ENCODE data around the gene NKAIN4.

Gene NKAIN4

DNA sequence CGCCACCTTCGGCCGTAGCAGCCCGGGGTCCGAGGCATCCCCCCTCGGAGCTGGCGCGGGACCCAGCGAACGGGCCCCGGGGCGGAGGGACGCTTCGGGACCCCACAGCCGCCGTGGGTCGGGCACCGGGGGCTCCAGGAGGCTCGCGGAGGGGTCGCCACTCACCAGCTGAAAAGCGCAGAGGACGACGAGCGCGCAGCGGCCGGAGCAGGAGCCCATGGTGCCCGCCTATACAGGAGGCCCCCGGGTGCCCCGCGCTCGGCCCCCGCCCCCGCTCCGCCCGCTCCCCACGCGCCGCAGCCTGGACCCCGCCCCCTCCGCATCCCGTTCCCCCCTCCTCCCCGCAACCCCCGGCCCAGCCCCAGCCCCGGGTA, at the start of gene NKAIN4:
TSS of gene NKAIN4 (minus strand) at position 232 of the 374 bp plus-strand sequence. CDS start at position 219, 13 bp downstream.
- no peaks in the 10 kb centered on the region for H3K36me3 Mint-ChIP-seq
- H3K4me1 Mint-ChIP-seq, result peaks cover 15% of the 10 kb centered on the region
- H3K4me3 Mint-ChIP-seq, result peak within 1 kb of the TSS; percentile 17
- no peak within 1 kb of the TSS for H3K27ac Mint-ChIP-seq
- no peak for DNase-seq (ENCODE audit: low spot score in 2 of 2)
- ATAC-seq, result no peak
- no peaks in the 10 kb centered on the region for H3K9me3 Mint-ChIP-seq

DNA sequence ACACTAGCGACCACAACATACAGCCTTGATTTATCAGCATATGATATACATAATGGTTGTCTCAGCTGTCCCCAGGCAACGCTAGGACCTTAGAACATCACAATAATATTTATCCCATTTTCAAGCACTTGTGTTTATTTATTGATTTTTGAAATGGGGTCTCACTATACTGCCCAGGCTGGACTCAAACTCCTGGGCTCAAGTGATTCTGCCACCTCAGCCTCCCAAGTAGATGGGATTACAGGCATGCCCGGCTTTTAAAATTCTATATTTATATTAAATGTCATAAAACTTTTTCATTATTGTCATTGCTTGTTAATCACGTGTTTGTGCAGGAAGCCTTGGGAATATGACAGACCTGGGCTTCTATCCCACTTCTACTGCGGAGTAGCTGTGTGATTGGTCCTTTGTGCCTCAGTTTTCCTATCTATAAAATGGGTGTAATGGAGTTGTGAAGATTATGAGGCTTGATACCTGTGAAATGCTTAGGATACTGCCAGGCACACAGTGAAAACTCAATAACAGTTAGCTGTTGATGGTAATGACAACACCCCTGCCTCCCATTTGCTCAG, 48.9 kb upstream of the NKAIN4 start:
- no peaks in the 10 kb centered on the region for H3K36me3 Mint-ChIP-seq
- no peak overlapping the region for H3K4me3 Mint-ChIP-seq
- no peak for ATAC-seq
- H3K27ac Mint-ChIP-seq, result no peak overlapping the region
- DNase-seq (ENCODE audit: low spot score in 2 of 2), result no peak
- H3K9me3 Mint-ChIP-seq, result peaks cover 4% of the 10 kb centered on the region
- H3K4me1 Mint-ChIP-seq, result no peaks in the 10 kb centered on the region

DNA sequence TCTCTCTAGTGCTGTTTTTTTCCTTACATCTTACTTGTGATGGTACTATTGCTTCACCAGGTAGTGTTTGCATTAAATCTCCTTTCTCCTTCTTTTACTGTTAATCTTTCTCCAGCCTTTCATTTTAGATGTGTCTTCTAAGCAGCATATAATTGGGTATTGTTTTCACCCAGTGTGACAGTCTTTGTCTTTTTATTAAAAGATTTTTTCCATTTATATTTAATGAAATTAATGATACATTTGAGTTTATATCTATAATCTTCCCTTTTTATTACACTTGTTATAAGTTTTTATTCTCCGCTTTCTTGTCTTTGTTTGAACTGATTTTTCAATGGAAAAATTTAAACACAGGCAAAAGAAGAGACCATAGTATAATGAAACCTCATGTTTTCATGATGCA, 47.4 kb upstream of the NKAIN4 start:
- H3K36me3 Mint-ChIP-seq, result no peaks in the 10 kb centered on the region
- peaks cover 4% of the 10 kb centered on the region for H3K9me3 Mint-ChIP-seq
- no peaks in the 10 kb centered on the region for H3K4me1 Mint-ChIP-seq
- DNase-seq (ENCODE audit: low spot score in 2 of 2) (no peak), ATAC-seq (no peak)
- no peak overlapping the region for H3K27ac Mint-ChIP-seq
- H3K4me3 Mint-ChIP-seq, result no peak overlapping the region

DNA sequence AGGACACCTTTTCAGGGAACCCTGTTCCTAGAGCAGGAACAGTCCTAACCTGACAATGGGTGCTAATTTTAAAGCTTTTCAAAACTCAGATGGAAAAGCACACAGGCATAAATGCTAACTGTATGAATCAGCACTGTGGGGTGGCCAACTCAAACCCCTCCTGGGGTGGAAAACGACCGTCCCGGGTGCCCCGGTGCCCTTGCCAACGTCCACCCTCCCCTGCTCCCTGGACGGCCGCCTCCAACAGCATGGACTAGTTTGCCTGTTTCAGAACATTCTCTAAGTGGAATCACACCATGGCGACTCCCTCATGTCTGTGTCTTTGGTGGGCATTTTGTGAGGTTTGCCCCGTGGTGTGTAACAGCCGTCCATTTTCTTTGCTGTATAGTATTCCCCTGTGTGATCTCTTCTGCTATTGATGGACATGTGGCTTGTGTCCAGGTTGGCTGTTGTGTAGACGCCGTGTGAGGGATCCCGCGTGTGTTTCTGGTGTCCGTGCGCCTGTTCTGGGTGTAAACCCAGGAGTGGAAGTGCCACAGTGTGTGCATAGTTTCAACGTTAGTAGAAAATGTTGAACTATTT, 44.6 kb upstream of the NKAIN4 start:
- no peak overlapping the region for H3K4me3 Mint-ChIP-seq
- no peak for ATAC-seq
- no peaks in the 10 kb centered on the region for H3K36me3 Mint-ChIP-seq
- H3K27ac Mint-ChIP-seq, result no peak overlapping the region
- peaks cover 4% of the 10 kb centered on the region for H3K9me3 Mint-ChIP-seq
- DNase-seq (ENCODE audit: low spot score in 2 of 2), result no peak
- peaks cover 12% of the 10 kb centered on the region for H3K4me1 Mint-ChIP-seq

DNA sequence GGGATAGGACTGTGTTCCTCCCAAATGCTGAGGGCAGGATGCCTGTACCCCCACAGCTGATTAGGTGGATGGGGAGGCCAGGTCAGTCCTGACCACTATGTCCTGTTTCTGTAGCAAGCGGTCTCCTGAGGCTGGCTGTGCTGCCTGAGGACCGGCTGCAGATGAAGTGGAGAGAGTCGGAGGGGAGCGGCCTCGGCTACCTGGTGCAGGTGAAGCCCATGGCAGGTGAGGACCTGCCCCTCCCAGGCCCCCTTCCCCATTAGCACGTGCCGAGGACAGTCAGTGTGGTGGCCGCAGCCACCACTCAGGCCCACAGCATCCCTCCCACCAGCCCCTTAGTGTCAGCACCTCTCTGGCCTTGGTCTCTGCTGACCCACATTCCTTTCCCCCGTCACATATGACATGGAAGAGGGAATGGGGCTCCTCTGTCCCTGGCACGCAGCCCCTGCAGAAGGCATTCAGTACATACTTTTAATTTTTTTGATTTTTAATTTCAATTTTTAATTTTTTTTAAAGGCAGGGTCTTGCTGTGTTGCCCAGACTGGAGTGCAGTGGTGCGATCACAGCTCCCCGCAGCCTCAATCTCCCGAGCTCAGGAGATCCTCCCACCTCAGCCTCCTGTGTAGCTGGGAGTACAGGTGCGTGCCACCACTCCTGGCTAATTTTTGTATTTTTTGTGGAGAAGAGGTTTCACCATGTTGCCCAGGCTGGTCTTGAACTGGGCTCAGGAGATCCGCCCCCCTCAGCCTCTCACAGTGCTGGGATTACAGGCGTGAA, 43.7 kb upstream of the NKAIN4 start:
- DNase-seq (ENCODE audit: low spot score in 2 of 2), result no peak
- Mint-ChIP-seq H3K4me1 (peaks cover 12% of the 10 kb centered on the region), H3K9me3 (peaks cover 4% of the 10 kb centered on the region), H3K4me3 (no peak overlapping the region), H3K36me3 (no peaks in the 10 kb centered on the region), H3K27ac (no peak overlapping the region)
- no peak for ATAC-seq

DNA sequence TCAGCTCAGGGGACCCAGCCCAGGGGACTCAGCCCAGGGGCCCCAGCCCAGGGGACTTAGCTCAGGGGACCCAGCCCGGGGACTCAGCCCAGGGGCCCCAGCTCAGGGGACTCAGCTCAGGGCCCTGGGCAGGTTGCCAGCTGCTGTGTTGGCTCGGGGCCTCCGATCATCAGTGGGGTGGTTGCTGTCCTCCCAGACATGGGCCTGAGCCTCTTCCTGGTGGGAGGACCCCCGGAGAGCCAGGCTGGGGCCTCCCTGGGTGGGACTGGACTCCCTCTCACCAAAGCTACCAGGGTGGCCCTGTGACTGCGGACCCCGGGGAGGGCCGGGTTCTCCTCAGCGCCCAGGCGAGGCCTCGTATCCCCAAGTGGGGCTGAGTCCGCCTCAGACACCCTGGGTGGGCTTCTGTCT, 43.1 kb upstream of the NKAIN4 start:
- ATAC-seq (no peak), DNase-seq (ENCODE audit: low spot score in 2 of 2) (no peak)
- peaks cover 12% of the 10 kb centered on the region for H3K4me1 Mint-ChIP-seq
- H3K27ac Mint-ChIP-seq, result no peak overlapping the region
- peaks cover 4% of the 10 kb centered on the region for H3K9me3 Mint-ChIP-seq
- H3K4me3 Mint-ChIP-seq, result no peak overlapping the region
- H3K36me3 Mint-ChIP-seq, result no peaks in the 10 kb centered on the region

DNA sequence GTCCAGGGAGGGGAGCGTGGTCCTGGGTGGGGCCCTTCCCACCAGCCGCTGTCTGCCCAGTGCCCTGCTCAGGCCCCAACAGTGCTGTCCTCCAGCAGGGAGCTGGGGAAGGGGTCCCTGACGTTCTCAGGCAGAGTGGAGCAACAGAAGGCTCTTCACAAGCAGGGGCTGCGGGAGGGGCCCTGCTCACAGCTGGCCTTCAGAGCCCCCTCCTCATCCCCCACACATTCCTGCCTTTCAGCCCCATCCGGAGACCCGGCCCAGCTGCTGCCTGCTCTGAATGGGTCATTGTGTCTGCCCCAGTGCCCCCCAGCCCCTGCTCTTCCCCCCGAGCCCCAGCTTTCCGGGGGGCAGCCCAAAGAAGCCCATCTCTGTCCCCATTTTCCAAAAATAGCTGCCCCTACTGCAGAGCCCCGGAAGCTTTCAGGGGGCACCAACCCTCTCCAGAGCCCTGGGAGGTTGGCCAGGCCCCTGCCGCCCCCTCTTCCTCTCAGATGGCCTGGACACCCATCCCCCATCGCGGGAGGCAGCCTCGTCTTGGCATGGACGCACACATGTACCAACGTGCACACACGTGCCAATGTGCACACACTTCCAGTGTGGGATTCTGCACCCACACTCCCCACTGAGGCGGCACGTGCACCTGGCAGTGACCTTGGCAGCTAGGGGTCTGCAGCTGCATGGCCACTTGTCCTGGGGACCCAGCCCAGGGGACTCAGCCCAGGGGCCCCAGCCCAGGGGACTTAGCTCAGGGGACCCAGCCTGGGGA, 42.5 kb upstream of the NKAIN4 start:
- Mint-ChIP-seq H3K27ac (no peak overlapping the region), H3K4me1 (peaks cover 12% of the 10 kb centered on the region)
- no peak for ATAC-seq

DNA sequence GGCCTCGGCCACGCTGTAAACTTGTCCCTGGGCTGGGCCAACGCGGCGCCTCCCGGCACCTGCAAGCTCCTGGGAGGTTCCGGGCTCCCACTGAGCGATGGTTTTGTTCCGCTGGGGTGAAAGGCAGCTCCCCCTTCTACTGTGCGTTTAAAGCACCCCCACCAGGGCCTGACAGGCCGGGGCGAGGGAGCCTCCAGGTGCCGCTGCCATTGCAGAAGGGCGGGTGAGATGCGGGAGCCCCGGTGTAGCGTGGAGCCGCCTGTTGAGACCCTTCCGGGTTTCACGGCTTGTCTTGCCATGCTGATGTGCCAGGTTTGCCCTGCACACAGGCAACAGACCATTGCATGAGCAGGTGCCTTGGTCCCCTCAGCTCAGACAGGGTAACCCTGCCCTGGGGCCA, 41.6 kb upstream of the NKAIN4 start:
- no peak for ATAC-seq
- Mint-ChIP-seq H3K27ac (no peak overlapping the region), H3K9me3 (no peaks in the 10 kb centered on the region), H3K4me3 (no peak overlapping the region), H3K4me1 (peaks cover 12% of the 10 kb centered on the region), H3K36me3 (no peaks in the 10 kb centered on the region)
- no peak for DNase-seq (ENCODE audit: low spot score in 2 of 2)

More for the DNA sequence above, 42.5 kb upstream of the NKAIN4 start:
- H3K4me3 Mint-ChIP-seq, result no peak overlapping the region
- DNase-seq (ENCODE audit: low spot score in 2 of 2), result no peak
- H3K9me3 Mint-ChIP-seq, result peaks cover 4% of the 10 kb centered on the region
- no peaks in the 10 kb centered on the region for H3K36me3 Mint-ChIP-seq

DNA sequence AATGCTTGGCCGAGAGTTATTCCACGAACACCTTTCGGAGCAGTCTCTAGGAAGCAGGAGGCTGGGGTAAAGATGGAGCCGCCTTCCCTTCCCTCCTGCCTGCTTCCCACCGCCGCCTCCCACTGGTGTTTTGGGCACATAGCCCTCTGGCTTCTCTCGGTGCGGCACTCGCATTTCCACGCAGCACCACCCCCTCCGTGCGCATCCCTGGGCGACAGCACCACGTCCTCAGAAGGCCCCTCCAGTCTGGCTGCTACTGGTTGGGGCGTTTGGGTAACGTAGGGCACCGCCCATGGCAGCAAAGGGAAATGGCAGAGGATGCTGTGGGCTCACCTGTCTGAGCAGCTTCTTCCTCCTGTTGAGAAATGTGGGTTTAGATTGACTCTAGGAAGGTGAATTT, 41.2 kb upstream of the NKAIN4 start:
- peaks cover 12% of the 10 kb centered on the region for H3K4me1 Mint-ChIP-seq
- no peak overlapping the region for H3K27ac Mint-ChIP-seq
- no peaks in the 10 kb centered on the region for H3K9me3 Mint-ChIP-seq
- DNase-seq (ENCODE audit: low spot score in 2 of 2) (no peak), ATAC-seq (no peak)
- H3K4me3 Mint-ChIP-seq, result no peak overlapping the region
- H3K36me3 Mint-ChIP-seq, result no peaks in the 10 kb centered on the region

DNA sequence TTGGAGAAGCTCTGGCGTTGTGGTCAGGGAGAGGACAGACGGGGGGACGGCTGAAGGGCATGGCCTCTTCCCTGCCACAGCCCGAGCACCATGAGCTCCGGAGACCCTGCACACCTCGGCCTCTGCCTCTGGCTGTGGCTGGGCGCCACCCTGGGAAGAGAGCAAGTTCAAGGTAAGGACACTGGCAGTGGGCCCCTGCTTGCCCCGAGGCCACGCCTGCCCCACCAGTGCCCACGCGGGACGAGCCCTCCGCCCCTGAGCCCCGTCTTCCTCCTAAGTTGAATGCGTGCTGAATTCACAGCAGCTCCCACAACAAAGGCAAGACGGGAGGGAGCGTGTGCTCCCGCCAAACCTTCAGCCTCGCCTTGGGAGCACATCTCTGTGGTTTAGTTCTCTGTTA, 40.8 kb upstream of the NKAIN4 start:
- Mint-ChIP-seq H3K4me1 (peaks cover 12% of the 10 kb centered on the region), H3K9me3 (no peaks in the 10 kb centered on the region), H3K4me3 (no peak overlapping the region), H3K27ac (no peak overlapping the region), H3K36me3 (peaks cover 1% of the 10 kb centered on the region)
- DNase-seq (ENCODE audit: low spot score in 2 of 2) (no peak), ATAC-seq (no peak)

DNA sequence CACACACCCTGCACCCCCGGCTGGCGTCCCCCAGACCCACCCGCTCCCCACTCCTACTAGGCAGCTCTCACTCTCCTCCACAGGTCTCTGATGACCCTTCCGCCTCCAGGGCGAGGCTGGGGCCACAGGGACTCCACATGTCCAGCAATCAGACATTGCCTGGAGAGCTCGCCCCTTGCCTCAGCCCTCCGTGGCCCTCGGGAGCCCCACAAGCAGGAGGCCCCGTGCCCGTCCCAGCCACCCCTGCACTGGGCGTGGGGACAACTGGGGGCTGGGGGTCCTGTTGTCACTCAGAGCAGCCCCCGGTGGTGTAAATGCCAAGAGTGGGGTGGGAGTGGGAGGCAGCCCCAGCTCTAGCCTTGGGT, 40.3 kb upstream of the NKAIN4 start:
- DNase-seq (ENCODE audit: low spot score in 2 of 2) (no peak), ATAC-seq (no peak)
- Mint-ChIP-seq H3K4me3 (no peak overlapping the region), H3K9me3 (no peaks in the 10 kb centered on the region), H3K36me3 (peaks cover 6% of the 10 kb centered on the region), H3K4me1 (peaks cover 12% of the 10 kb centered on the region), H3K27ac (no peak overlapping the region)

DNA sequence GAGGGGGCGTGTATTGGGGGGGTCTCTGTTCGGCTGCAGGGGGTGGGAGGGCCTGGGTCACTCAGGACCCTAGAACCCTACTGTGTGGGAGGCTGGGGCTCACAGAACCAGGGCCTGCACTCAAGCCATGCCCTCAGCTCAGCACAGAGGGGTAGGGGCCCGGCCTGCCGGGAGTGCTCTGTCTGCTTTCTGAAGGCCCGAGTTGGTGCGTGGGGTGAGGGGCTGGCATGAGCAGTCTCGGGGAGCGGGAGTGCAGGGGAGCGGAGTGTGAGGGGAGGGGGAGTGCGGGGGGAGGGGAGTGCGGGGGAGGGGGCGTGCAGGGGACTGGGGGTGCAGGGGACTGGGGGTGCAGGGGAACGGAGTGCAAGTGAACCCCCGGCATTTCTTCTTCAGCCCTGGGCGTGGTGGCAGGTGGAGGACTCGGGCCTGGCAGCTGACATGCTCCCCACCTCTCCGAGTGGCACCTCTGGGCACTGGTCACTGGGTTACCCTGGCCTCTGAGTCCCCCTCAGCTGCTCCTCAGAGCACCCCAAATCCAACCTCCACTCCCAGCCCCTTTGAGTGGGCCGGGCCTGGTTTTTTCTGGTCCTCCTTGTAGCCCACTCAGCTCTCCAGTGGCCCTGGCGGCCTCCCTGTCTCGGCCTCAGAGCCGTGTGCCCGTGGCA, 39.7 kb upstream of the NKAIN4 start:
- Mint-ChIP-seq H3K27ac (no peak overlapping the region), H3K4me1 (peaks cover 12% of the 10 kb centered on the region), H3K36me3 (peaks cover 6% of the 10 kb centered on the region), H3K4me3 (no peak overlapping the region), H3K9me3 (no peaks in the 10 kb centered on the region)
- ATAC-seq (no peak), DNase-seq (ENCODE audit: low spot score in 2 of 2) (no peak)

DNA sequence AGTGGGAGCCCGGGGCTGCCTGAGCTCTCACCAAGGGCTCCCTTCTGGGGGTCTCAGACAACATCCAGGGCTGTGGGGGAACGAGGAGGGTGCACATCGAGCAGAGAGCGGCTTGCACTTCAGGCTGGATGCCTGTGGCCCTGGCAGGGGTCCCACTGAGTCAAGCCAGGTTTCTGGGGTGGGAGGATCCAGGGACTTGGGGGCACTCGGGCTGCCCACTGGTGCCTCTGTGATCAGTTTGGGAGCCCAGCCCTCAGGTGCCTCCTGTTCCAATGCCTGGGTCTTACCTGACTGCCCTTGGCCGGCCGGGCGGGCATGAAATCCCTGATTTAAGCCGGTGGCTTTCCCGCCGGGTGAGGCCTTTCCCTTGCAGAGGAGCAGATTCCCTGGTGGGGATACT, 39.2 kb upstream of the NKAIN4 start:
- H3K27ac Mint-ChIP-seq, result no peak overlapping the region
- H3K4me3 Mint-ChIP-seq, result no peak overlapping the region
- no peak for DNase-seq (ENCODE audit: low spot score in 2 of 2)
- no peaks in the 10 kb centered on the region for H3K9me3 Mint-ChIP-seq
- peaks cover 12% of the 10 kb centered on the region for H3K4me1 Mint-ChIP-seq
- ATAC-seq, result no peak
- H3K36me3 Mint-ChIP-seq, result peaks cover 6% of the 10 kb centered on the region

DNA sequence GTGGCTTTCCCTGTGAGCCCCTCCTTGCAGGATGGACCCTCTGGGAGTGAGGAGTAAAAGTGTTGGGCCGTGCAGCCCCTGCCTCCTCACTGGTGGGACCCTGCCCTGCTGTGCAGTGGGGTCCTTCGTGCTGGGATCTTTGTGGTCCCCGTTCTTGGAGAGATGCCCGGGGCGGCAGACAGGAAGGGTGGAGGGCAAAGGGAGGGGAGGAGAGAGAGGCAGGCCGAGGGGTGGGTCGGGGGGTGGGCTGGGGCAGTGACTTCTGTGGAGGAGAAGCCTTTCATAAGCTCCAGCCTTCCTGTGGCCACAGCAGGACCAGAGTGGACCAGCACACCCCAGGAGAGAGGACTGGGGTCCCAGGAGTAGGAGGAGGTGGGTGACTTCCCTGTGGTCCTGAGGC, 38.6 kb upstream of the NKAIN4 start, which contains the start of gene COL20A1:
TSS of gene COL20A1 (plus strand) at position 283 of the 400 bp plus-strand sequence. CDS start 1,922 bp downstream, outside the sequence.
- peaks cover 6% of the 10 kb centered on the region for H3K36me3 Mint-ChIP-seq
- ATAC-seq, result no peak
- H3K27ac Mint-ChIP-seq, result no peak within 1 kb of the TSS
- H3K9me3 Mint-ChIP-seq, result no peaks in the 10 kb centered on the region
- peaks cover 12% of the 10 kb centered on the region for H3K4me1 Mint-ChIP-seq
- H3K4me3 Mint-ChIP-seq, result no peak within 1 kb of the TSS
- DNase-seq (ENCODE audit: low spot score in 2 of 2), result no peak

DNA sequence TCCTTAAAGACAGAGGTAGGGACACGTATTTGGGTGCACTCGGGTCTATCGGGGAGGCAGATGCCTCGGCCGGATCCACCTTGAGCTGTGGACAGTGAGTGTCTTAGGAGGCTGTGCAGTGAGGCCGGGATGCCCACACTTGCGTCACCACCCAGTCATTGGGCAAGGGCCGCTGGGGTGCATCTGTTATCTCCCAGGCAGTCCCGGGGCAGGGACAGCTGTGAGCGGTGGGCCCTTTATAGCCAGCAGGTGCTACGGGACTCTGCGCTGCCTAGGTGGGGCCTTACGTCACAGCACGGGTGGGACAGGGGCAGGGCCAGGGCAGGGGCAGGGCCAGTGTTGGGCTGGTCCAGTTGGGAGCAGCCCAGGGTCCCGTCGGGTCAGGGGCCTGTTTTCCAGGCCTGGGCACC, 38.0 kb upstream of the NKAIN4 start:
- H3K27ac Mint-ChIP-seq, result no peak overlapping the region
- H3K36me3 Mint-ChIP-seq, result peaks cover 6% of the 10 kb centered on the region
- DNase-seq (ENCODE audit: low spot score in 2 of 2) (no peak), ATAC-seq (no peak)
- no peak overlapping the region for H3K4me3 Mint-ChIP-seq
- H3K4me1 Mint-ChIP-seq, result peaks cover 12% of the 10 kb centered on the region
- H3K9me3 Mint-ChIP-seq, result no peaks in the 10 kb centered on the region

All from stimulated activated effector memory CD8-positive, alpha-beta T cell treated with anti-CD3 and anti-CD28 coated beads, Interleukin-12 subunit alpha, Interleukin-12 subunit beta, amount 100 ng/mL, for 72 hours (primary cell).